ENCODE data around the gene MDM2.

MDM2 gene

GRCh38 chr12:68768431-68768939 is 39.5 kb upstream of the MDM2 start:
- ATAC-seq (ENCODE audit: low read depth) (no peak), DNase-seq (ENCODE audit: low spot score) (no peak)
- Histone ChIP-seq H3K4me1 (ENCODE audit: insufficient read depth, poor library complexity, severe bottlenecking) (no peaks in the 10 kb centered on the region), H3K27ac (ENCODE audit: poor library complexity, severe bottlenecking) (no peak overlapping the region), H3K9me3 (ENCODE audit: severe bottlenecking) (no peaks in the 10 kb centered on the region), H3K36me3 (ENCODE audit: low read depth) (peaks cover 14% of the 10 kb centered on the region), H3K4me3 (ENCODE audit: severe bottlenecking) (no peak overlapping the region), H3K27me3 (ENCODE audit: insufficient read depth, poor library complexity, severe bottlenecking) (no peaks in the 10 kb centered on the region)
- TF ChIP-seq, protein P1, sequence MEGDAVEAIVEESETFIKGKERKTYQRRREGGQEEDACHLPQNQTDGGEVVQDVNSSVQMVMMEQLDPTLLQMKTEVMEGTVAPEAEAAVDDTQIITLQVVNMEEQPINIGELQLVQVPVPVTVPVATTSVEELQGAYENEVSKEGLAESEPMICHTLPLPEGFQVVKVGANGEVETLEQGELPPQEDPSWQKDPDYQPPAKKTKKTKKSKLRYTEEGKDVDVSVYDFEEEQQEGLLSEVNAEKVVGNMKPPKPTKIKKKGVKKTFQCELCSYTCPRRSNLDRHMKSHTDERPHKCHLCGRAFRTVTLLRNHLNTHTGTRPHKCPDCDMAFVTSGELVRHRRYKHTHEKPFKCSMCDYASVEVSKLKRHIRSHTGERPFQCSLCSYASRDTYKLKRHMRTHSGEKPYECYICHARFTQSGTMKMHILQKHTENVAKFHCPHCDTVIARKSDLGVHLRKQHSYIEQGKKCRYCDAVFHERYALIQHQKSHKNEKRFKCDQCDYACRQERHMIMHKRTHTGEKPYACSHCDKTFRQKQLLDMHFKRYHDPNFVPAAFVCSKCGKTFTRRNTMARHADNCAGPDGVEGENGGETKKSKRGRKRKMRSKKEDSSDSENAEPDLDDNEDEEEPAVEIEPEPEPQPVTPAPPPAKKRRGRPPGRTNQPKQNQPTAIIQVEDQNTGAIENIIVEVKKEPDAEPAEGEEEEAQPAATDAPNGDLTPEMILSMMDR (IDR thresholded peaks at IDR 0.05; ENCODE audit: poor library complexity, severe bottlenecking), result no peak

DNA sequence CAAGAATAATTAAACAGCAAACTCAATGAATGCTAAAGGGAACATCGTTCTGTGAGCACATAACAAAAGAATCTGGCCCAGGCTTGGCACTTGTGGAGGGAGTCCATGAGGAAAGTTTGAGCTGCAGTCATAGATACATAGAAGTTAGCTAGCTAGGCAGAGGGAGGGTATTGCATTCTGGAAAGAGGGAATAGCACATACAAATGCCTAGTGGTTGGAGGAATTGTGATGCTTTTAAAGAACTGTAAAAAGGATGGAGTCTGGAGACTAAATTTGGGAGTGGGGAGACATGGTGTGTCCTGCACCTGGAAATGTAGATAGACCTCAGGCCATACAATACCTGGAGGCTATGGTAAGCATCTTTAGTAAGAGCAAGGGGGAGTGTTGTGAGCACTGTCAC is 38.0 kb upstream of the MDM2 start:
- TF ChIP-seq, protein P1 (IDR thresholded peaks at IDR 0.05; ENCODE audit: poor library complexity, severe bottlenecking), result no peak
- Histone ChIP-seq H3K27me3 (ENCODE audit: insufficient read depth, poor library complexity, severe bottlenecking) (no peaks in the 10 kb centered on the region), H3K27ac (ENCODE audit: poor library complexity, severe bottlenecking) (no peak overlapping the region), H3K9me3 (ENCODE audit: severe bottlenecking) (no peaks in the 10 kb centered on the region), H3K4me1 (ENCODE audit: insufficient read depth, poor library complexity, severe bottlenecking) (no peaks in the 10 kb centered on the region), H3K36me3 (ENCODE audit: low read depth) (peaks cover 7% of the 10 kb centered on the region), H3K4me3 (ENCODE audit: severe bottlenecking) (no peak overlapping the region)
- no peak for ATAC-seq (ENCODE audit: low read depth)
- no peak for DNase-seq (ENCODE audit: low spot score)

GRCh38 chr12:68771223-68771925 is 36.6 kb upstream of the MDM2 start:
- Histone ChIP-seq H3K36me3 (ENCODE audit: low read depth) (peaks cover 7% of the 10 kb centered on the region), H3K4me3 (ENCODE audit: severe bottlenecking) (no peak overlapping the region), H3K27ac (ENCODE audit: poor library complexity, severe bottlenecking) (no peak overlapping the region), H3K9me3 (ENCODE audit: severe bottlenecking) (no peaks in the 10 kb centered on the region), H3K27me3 (ENCODE audit: insufficient read depth, poor library complexity, severe bottlenecking) (no peaks in the 10 kb centered on the region), H3K4me1 (ENCODE audit: insufficient read depth, poor library complexity, severe bottlenecking) (no peaks in the 10 kb centered on the region)
- ATAC-seq (ENCODE audit: low read depth), result no peak
- DNase-seq (ENCODE audit: low spot score), result no peak
- TF ChIP-seq, protein P1 (IDR thresholded peaks at IDR 0.05; ENCODE audit: poor library complexity, severe bottlenecking), result no peak

GRCh38 chr12:68772714-68773113 is 35.3 kb upstream of the MDM2 start:
- H3K4me1 ChIP-seq (ENCODE audit: insufficient read depth, poor library complexity, severe bottlenecking), result no peaks in the 10 kb centered on the region
- H3K36me3 ChIP-seq (ENCODE audit: low read depth), result no peaks in the 10 kb centered on the region
- H3K27ac ChIP-seq (ENCODE audit: poor library complexity, severe bottlenecking), result no peak overlapping the region
- H3K9me3 ChIP-seq (ENCODE audit: severe bottlenecking), result no peaks in the 10 kb centered on the region
- H3K4me3 ChIP-seq (ENCODE audit: severe bottlenecking), result no peak overlapping the region
- TF ChIP-seq, protein P1 (IDR thresholded peaks at IDR 0.05; ENCODE audit: poor library complexity, severe bottlenecking), result no peak
- H3K27me3 ChIP-seq (ENCODE audit: insufficient read depth, poor library complexity, severe bottlenecking), result no peaks in the 10 kb centered on the region
- DNase-seq (ENCODE audit: low spot score), result no peak
- no peak for ATAC-seq (ENCODE audit: low read depth)

DNA sequence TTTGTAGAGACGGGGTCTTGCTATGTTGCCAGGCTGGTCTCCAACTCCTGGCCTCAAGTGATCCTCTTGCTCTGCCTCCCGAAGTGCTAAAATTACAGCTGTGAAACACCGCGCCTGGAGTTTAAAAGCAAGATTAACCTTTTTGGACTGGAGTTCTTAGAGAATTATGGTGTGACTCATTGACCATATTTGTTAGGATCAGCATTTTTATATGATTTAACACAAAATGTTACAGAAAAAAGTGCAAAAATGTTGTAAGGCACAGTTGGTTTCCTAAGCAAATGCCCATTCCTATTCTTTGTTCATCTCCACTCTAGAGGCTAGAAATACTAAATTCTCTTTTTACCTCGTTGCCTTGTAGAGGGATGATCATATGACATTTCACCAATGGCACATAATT is 34.4 kb upstream of the MDM2 start:
- no peaks in the 10 kb centered on the region for H3K4me1 ChIP-seq (ENCODE audit: insufficient read depth, poor library complexity, severe bottlenecking)
- no peak overlapping the region for H3K4me3 ChIP-seq (ENCODE audit: severe bottlenecking)

More for the DNA sequence above, 34.4 kb upstream of the MDM2 start:
- no peaks in the 10 kb centered on the region for H3K9me3 ChIP-seq (ENCODE audit: severe bottlenecking)
- H3K36me3 ChIP-seq (ENCODE audit: low read depth), result no peaks in the 10 kb centered on the region
- DNase-seq (ENCODE audit: low spot score), result no peak
- TF ChIP-seq, protein P1 (IDR thresholded peaks at IDR 0.05; ENCODE audit: poor library complexity, severe bottlenecking), result no peak
- ATAC-seq (ENCODE audit: low read depth), result no peak
- H3K27me3 ChIP-seq (ENCODE audit: insufficient read depth, poor library complexity, severe bottlenecking), result no peaks in the 10 kb centered on the region
- no peak overlapping the region for H3K27ac ChIP-seq (ENCODE audit: poor library complexity, severe bottlenecking)

Data from RWPE2 (cell line).